Prostate gland (tissue), 2 donors: ENCODE data around the gene ANGPTL2.

Experiments used
- CTCF ChIP-seq, 4 experiments: fragments of 200-600 bp in 2 of 4; fragments of 450-650 bp in 2 of 4; sonication (generic) in 2 of 4; IDR thresholded peaks; 1 replicate in 3 of 4; 2 replicates in 1 of 4; pipeline ENCODE4 v1.5.1; 2016 to 2019; ENCODE audit warnings: antibody characterized with exemption in 4 of 4, mild to moderate bottlenecking in 2 of 4, moderate library complexity in 2 of 4
- POLR2AphosphoS5 ChIP-seq: sonication (generic); formaldehyde crosslinking; IDR thresholded peaks from one replicate; pipeline ENCODE4 v1.6.1; 2017; ENCODE audit warnings: antibody characterized with exemption

GRCh38 chr9:127050591-127051001, 71.8 kb downstream of the ANGPTL2 start:
- TF ChIP-seq CTCF (IDR thresholded peaks at IDR 0.05) (no peak), POLR2AphosphoS5 (no peak)
